ENCODE data around the gene INIP.

DNA sequence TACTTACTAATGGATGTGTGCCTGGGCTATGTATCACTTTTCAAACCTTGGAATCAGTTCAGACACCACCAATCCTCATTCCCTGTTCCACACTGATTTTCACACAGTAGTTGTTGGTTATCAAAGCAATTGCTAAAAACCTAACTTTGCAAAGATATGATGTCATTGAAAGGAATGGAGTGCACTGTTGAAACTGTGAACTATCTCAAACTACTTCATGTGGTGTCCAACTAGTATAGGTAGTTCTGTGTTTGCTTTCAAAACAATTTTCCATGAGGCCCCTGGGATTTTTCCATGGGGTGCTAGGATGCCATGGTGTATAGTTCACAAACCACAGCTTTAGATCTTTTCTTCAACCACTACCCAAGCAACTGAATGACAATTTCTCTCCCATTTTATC, 17.8 kb downstream of the INIP start:
- TF ChIP-seq, protein P1, sequence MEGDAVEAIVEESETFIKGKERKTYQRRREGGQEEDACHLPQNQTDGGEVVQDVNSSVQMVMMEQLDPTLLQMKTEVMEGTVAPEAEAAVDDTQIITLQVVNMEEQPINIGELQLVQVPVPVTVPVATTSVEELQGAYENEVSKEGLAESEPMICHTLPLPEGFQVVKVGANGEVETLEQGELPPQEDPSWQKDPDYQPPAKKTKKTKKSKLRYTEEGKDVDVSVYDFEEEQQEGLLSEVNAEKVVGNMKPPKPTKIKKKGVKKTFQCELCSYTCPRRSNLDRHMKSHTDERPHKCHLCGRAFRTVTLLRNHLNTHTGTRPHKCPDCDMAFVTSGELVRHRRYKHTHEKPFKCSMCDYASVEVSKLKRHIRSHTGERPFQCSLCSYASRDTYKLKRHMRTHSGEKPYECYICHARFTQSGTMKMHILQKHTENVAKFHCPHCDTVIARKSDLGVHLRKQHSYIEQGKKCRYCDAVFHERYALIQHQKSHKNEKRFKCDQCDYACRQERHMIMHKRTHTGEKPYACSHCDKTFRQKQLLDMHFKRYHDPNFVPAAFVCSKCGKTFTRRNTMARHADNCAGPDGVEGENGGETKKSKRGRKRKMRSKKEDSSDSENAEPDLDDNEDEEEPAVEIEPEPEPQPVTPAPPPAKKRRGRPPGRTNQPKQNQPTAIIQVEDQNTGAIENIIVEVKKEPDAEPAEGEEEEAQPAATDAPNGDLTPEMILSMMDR (IDR thresholded peaks at IDR 0.05; ENCODE audit: poor library complexity, severe bottlenecking): no peak
- TF ChIP-seq RAD21 (conservative IDR thresholded peaks at IDR 0.05) (no peak), REST (IDR thresholded peaks at IDR 0.05; ENCODE audit: borderline replicate concordance) (no peak), POLR2AphosphoS5 (IDR thresholded peaks at IDR 0.05) (no peak), EP300 (conservative IDR thresholded peaks at IDR 0.05; ENCODE audit: poor library complexity, severe bottlenecking) (no peak), EZH2 (IDR thresholded peaks at IDR 0.05; ENCODE audit: borderline replicate concordance, insufficient read depth, low read length, poor library complexity, severe bottlenecking) (no peak), SMC3 (conservative IDR thresholded peaks at IDR 0.05; ENCODE audit: poor library complexity) (no peak), MXI1 (conservative IDR thresholded peaks at IDR 0.05; ENCODE audit: poor library complexity, severe bottlenecking) (no peak), TAF1 (IDR thresholded peaks at IDR 0.05; ENCODE audit: low read depth) (no peak)
